Measurements from ENCODE around the gene PAN2. TPM values are rescaled to one million over a fixed set of nuclear protein-coding genes. Genes with fewer than 3 reads are reported as not detected.
"Not testable (repeated sequence)": the region's sequence is repeated elsewhere in the genome, so short reads cannot be mapped to it uniquely, and the experiment has no call there.

The PAN2 gene
- 10 to 100 TPM; 73.1 to 89.8 (median 75.8) TPM for polyA plus RNA-seq (ENCODE audit: insufficient read length in 3 of 3)

- peak; percentile 87 to 95 (median 93) for DNase-seq (ENCODE audit: low read depth in 3 of 3, low spot score in 2 of 3)
These were observed at the start of gene PAN2 for GRCh38 chr12:56333679-56334489. TSS of gene PAN2 (minus strand) at chr12:56334000. CDS start at chr12:56333094, 906 bp downstream.

- DNase-seq (ENCODE audit: low read depth in 3 of 3, low spot score in 2 of 3): no peak
These were observed 48.8 kb upstream of the PAN2 start for GRCh38 chr12:56382611-56383010.

GRCh38 chr12:56377989-56378316, 44.2 kb upstream of the PAN2 start:
- DNase-seq (ENCODE audit: low read depth in 3 of 3, low spot score in 2 of 3): no peak

GRCh38 chr12:56377310-56377988, 43.6 kb upstream of the PAN2 start:
- DNase-seq (ENCODE audit: low read depth in 3 of 3, low spot score in 2 of 3): no peak

GRCh38 chr12:56375598-56376434, 42.0 kb upstream of the PAN2 start:
- no peak for DNase-seq (ENCODE audit: low read depth in 3 of 3, low spot score in 2 of 3)

- DNase-seq (ENCODE audit: low read depth in 3 of 3, low spot score in 2 of 3): no peak
These were observed 41.2 kb upstream of the PAN2 start for GRCh38 chr12:56374726-56375597.

GRCh38 chr12:56373515-56373914, 39.7 kb upstream of the PAN2 start:
- DNase-seq (ENCODE audit: low read depth in 3 of 3, low spot score in 2 of 3): no peak

GRCh38 chr12:56366948-56367347, 33.1 kb upstream of the PAN2 start:
- DNase-seq (ENCODE audit: low read depth in 3 of 3, low spot score in 2 of 3): no peak

- DNase-seq (ENCODE audit: low read depth in 3 of 3, low spot score in 2 of 3): no peak
These were observed 28.6 kb upstream of the PAN2 start, which contains the start of gene APOF for GRCh38 chr12:56362130-56363059. TSS of gene APOF (minus strand) at chr12:56362857. CDS start at chr12:56362745, 112 bp downstream.

- no peak for DNase-seq (ENCODE audit: low read depth in 3 of 3, low spot score in 2 of 3)
These were observed 27.8 kb upstream of the PAN2 start for GRCh38 chr12:56361487-56362129.

GRCh38 chr12:56359851-56360767, 26.3 kb upstream of the PAN2 start, which contains the start of gene STAT2:
TSS of gene STAT2 (minus strand) at chr12:56360107. CDS start at chr12:56356571, 3,536 bp downstream.
- DNase-seq (ENCODE audit: low read depth in 3 of 3, low spot score in 2 of 3): peak; percentile 98 to 100 (median 99)

- DNase-seq (ENCODE audit: low read depth in 3 of 3, low spot score in 2 of 3): no peak
These were observed 25.2 kb upstream of the PAN2 start for GRCh38 chr12:56358836-56359532.

GRCh38 chr12:56351325-56351724, 17.5 kb upstream of the PAN2 start:
- no peak for DNase-seq (ENCODE audit: low read depth in 3 of 3, low spot score in 2 of 3)

- DNase-seq (ENCODE audit: low read depth in 3 of 3, low spot score in 2 of 3): no peak
These were observed 16.9 kb upstream of the PAN2 start for GRCh38 chr12:56350662-56351061.

- DNase-seq (ENCODE audit: low read depth in 3 of 3, low spot score in 2 of 3): no peak
These were observed 15.0 kb upstream of the PAN2 start for GRCh38 chr12:56348776-56349175.

GRCh38 chr12:56347255-56347654, 13.5 kb upstream of the PAN2 start:
- DNase-seq (ENCODE audit: low read depth in 3 of 3, low spot score in 2 of 3): not testable (repeated sequence)

- DNase-seq (ENCODE audit: low read depth in 3 of 3, low spot score in 2 of 3): no peak
These were observed 12.9 kb upstream of the PAN2 start for GRCh38 chr12:56346675-56347074.

Data from right renal cortex interstitium (tissue), 3 donors.